Measurements from ENCODE around the gene PCDHGC3. TPM values are rescaled to one million over a fixed set of nuclear protein-coding genes. Genes with fewer than 3 reads are reported as not detected.

PCDHGC3 gene
- polyA plus RNA-seq, 6 donors from 2014 or later, result 0.35 to 0.86 (median 0.61) TPM; not detected in 3

GRCh38 chr5:141488591-141489561 lies 13.1 kb downstream of the PCDHGC3 start, which contains the start of gene PCDHGC5:
Gene PCDHGC5, plus strand, starts transcription at chr5:141489081. Its CDS starts 160 bp downstream, at chr5:141489241.
- peaks cover 71 to 96% (median 74%) of the 10 kb centered on the region in 3 donors for H3K27me3 Mint-ChIP-seq
- DNase-seq (no peak), ATAC-seq (ENCODE audit: low read depth in 2 of 2) (no peak)
- H3K36me3 Mint-ChIP-seq, result peaks cover 7 to 9% of the 10 kb centered on the region in 2 donors
- H3K4me1 Mint-ChIP-seq, result peaks cover 20 to 40% (median 22%) of the 10 kb centered on the region in 3 donors
- peak within 1 kb of the TSS in 2 of 8 donors; percentile 9 to 65 for H3K4me3 Mint-ChIP-seq
- peaks cover 0 to 5% (median 0%) of the 10 kb centered on the region in 7 donors for H3K9me3 Mint-ChIP-seq
- no peak within 1 kb of the TSS for H3K27ac Mint-ChIP-seq

DNA sequence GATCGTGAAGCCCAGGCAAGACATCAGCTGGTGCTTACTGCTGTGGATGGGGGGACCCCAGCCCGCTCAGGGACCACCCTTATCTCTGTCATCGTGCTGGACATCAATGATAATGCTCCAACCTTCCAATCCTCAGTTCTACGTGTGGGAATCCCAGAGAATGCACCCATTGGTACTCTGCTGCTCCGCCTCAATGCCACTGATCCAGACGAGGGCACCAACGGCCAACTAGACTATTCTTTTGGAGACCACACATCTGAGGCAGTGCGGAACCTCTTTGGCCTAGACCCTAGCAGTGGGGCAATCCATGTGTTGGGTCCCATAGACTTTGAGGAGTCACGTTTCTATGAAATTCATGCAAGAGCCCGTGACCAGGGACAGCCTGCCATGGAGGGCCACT lies 14.1 kb downstream of the PCDHGC3 start:
- ATAC-seq (ENCODE audit: low read depth in 2 of 2), result no peak
- H3K4me1 Mint-ChIP-seq, result peaks cover 12 to 37% (median 13%) of the 10 kb centered on the region in 3 donors
- no peak for DNase-seq
- H3K27ac Mint-ChIP-seq, result no peak overlapping the region
- H3K4me3 Mint-ChIP-seq, result peak overlapping the region in 2 of 8 donors; percentile 20 to 43
- H3K36me3 Mint-ChIP-seq, result peaks cover 7 to 9% of the 10 kb centered on the region in 2 donors
- peaks cover 0 to 5% (median 0%) of the 10 kb centered on the region in 7 donors for H3K9me3 Mint-ChIP-seq
- H3K27me3 Mint-ChIP-seq, result peaks cover 67 to 96% (median 74%) of the 10 kb centered on the region in 3 donors

- no peak for ATAC-seq (ENCODE audit: low read depth in 2 of 2)
These were observed 14.5 kb downstream of the PCDHGC3 start for GRCh38 chr5:141490271-141490670.

DNA sequence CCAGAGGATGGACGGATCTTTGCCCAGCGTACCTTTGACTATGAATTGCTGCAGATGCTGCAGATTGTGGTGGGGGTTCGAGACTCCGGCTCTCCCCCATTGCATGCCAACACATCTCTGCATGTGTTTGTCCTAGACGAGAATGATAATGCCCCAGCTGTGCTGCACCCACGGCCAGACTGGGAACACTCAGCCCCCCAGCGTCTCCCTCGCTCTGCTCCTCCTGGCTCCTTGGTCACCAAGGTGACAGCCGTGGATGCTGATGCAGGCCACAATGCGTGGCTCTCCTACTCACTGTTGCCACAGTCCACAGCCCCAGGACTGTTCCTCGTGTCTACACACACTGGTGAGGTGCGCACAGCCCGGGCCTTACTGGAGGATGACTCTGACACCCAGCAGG lies 15.0 kb downstream of the PCDHGC3 start:
- ATAC-seq (ENCODE audit: low read depth in 2 of 2), result no peak
- Mint-ChIP-seq H3K27me3 (peaks cover 75 to 96% (median 77%) of the 10 kb centered on the region in 3 donors), H3K27ac (peak overlapping the region in 1 of 6 donors; percentile 7), H3K4me1 (peaks cover 11 to 34% (median 17%) of the 10 kb centered on the region in 3 donors), H3K4me3 (peak overlapping the region in 4 of 8 donors; percentile 25 to 69 (median 42)), H3K9me3 (peaks cover 0 to 7% (median 1%) of the 10 kb centered on the region in 7 donors), H3K36me3 (peaks cover 7 to 9% of the 10 kb centered on the region in 2 donors)
- no peak for DNase-seq

More at GRCh38 chr5:141490271-141490670, 14.5 kb downstream of the PCDHGC3 start:
- Mint-ChIP-seq H3K4me3 (peak overlapping the region in 1 of 8 donors; percentile 43), H3K27ac (no peak overlapping the region), H3K36me3 (peaks cover 7 to 9% of the 10 kb centered on the region in 2 donors), H3K9me3 (peaks cover 0 to 5% (median 0%) of the 10 kb centered on the region in 7 donors), H3K27me3 (peaks cover 70 to 96% (median 72%) of the 10 kb centered on the region in 3 donors), H3K4me1 (peaks cover 8 to 33% (median 14%) of the 10 kb centered on the region in 3 donors)
- DNase-seq, result no peak

- peaks cover 73 to 96% (median 76%) of the 10 kb centered on the region in 3 donors for H3K27me3 Mint-ChIP-seq
- ATAC-seq (ENCODE audit: low read depth in 2 of 2) (peak in 1 of 2 donors; percentile 45), DNase-seq (no peak)
- H3K36me3 Mint-ChIP-seq, result peaks cover 7 to 9% of the 10 kb centered on the region in 2 donors
- peak overlapping the region; percentile 67 to 92 (median 82) for H3K4me3 Mint-ChIP-seq
- peaks cover 0 to 7% (median under 1%) of the 10 kb centered on the region in 7 donors for H3K9me3 Mint-ChIP-seq
- peaks cover 11 to 28% (median 17%) of the 10 kb centered on the region in 3 donors for H3K4me1 Mint-ChIP-seq
- peak overlapping the region in 2 of 6 donors; percentile 67 to 93 for H3K27ac Mint-ChIP-seq
These were observed 15.8 kb downstream of the PCDHGC3 start for GRCh38 chr5:141491323-141492167.

GRCh38 chr5:141492168-141492885 lies 16.6 kb downstream of the PCDHGC3 start:
- peaks cover 0 to 7% (median 0%) of the 10 kb centered on the region in 7 donors for H3K9me3 Mint-ChIP-seq
- ATAC-seq (ENCODE audit: low read depth in 2 of 2), result peak; percentile 76 to 81
- H3K4me3 Mint-ChIP-seq, result peak overlapping the region; percentile 67 to 92 (median 82)
- peaks cover 11 to 26% (median 17%) of the 10 kb centered on the region in 3 donors for H3K4me1 Mint-ChIP-seq
- peak overlapping the region in 2 of 6 donors; percentile 67 to 93 for H3K27ac Mint-ChIP-seq
- peak; percentile 38 for DNase-seq
- peaks cover 7 to 9% of the 10 kb centered on the region in 2 donors for H3K36me3 Mint-ChIP-seq
- H3K27me3 Mint-ChIP-seq, result peaks cover 65 to 95% (median 69%) of the 10 kb centered on the region in 3 donors

DNA sequence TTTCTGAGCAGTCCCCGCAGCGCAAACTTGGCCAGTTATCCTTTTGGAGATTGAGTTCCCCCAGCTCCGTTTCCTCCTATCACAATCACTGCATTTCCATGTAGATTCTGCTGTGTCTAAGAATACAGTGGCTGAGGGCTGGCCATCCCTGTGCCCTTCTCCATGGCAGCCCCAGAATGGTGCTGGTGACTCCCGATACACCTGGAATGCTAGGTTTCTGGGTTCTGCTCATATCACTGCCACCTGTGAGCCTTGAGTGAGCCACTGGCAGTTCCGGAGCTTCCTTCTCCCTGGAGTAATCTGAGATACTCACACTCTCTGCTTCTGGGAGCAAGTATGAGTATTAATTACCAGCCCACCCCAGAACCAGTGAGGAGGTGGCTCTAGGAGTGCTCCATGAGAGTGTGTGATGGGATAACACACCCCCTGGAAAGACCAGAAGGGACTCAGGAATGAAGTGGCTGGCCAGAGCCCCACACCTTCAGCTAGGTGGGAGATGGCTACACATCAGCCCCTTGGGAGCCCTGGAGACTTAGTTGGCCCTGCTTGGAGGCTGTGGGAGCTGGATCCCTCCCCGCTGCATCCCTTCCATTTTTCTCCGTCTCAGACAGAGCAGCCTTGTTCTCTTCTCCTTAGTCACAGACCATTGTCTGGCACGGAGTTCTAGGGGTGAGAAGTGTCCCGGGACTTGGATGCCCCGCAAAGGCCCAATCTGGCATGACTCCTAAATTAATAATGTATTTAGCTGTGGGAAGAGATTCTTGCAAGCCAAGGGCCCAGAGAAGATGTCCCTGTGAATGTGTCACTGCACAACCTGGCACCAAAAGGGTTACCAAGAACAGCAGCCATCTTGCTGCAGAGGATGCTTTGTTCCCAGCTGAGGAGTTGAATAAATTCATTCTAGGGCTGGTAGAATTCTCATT lies 18.0 kb downstream of the PCDHGC3 start:
- Mint-ChIP-seq H3K4me1 (peaks cover 11 to 26% (median 17%) of the 10 kb centered on the region in 3 donors), H3K27ac (no peak overlapping the region), H3K27me3 (peaks cover 55 to 96% (median 65%) of the 10 kb centered on the region in 3 donors), H3K36me3 (peaks cover 7 to 9% of the 10 kb centered on the region in 2 donors), H3K4me3 (peak overlapping the region in 3 of 8 donors; percentile 82 to 92 (median 84)), H3K9me3 (peaks cover 0 to 6% (median 0%) of the 10 kb centered on the region in 7 donors)
- no peak for DNase-seq
- ATAC-seq (ENCODE audit: low read depth in 2 of 2), result no peak

GRCh38 chr5:141494761-141495452 lies 19.1 kb downstream of the PCDHGC3 start:
- H3K9me3 Mint-ChIP-seq, result peaks cover 0 to 6% (median 0%) of the 10 kb centered on the region in 7 donors
- peaks cover 49 to 86% (median 53%) of the 10 kb centered on the region in 3 donors for H3K27me3 Mint-ChIP-seq

DNA sequence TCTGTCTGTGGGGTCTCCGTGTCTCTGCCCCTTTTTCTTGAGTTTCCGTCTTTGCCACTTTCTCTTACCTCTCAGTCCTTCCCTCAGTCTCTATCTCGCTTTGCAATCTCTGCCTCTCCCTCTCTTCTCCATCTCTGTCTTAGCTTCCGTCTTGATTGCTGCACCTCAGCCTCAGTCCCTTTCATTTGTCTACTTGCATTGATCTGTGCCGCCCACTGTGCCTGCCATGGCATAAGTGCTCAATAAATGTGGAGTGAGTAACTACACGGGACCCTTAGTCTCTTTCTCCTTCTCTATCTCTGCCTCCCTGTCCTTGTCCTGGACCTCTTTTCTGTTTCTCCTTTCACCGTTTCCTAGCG lies 19.7 kb downstream of the PCDHGC3 start:
- Mint-ChIP-seq H3K27me3 (peaks cover 44 to 81% (median 48%) of the 10 kb centered on the region in 3 donors), H3K4me3 (peak overlapping the region in 4 of 8 donors; percentile 7 to 71 (median 40)), H3K36me3 (peaks cover 6 to 7% of the 10 kb centered on the region in 2 donors), H3K4me1 (peaks cover 11 to 26% (median 17%) of the 10 kb centered on the region in 3 donors), H3K9me3 (peaks cover 0 to 6% (median 0%) of the 10 kb centered on the region in 7 donors), H3K27ac (no peak overlapping the region)
- ATAC-seq (ENCODE audit: low read depth in 2 of 2), result no peak
- DNase-seq, result no peak

More at GRCh38 chr5:141494761-141495452, 19.1 kb downstream of the PCDHGC3 start:
- no peak for ATAC-seq (ENCODE audit: low read depth in 2 of 2)
- Mint-ChIP-seq H3K4me1 (peaks cover 11 to 26% (median 17%) of the 10 kb centered on the region in 3 donors), H3K36me3 (peaks cover 7 to 9% of the 10 kb centered on the region in 2 donors), H3K27ac (no peak overlapping the region), H3K4me3 (peak overlapping the region in 2 of 8 donors; percentile 25 to 54)
- DNase-seq, result no peak

- Mint-ChIP-seq H3K9me3 (peaks cover 0 to 6% (median 0%) of the 10 kb centered on the region in 7 donors), H3K4me3 (peak overlapping the region in 1 of 8 donors; percentile 54), H3K27me3 (peaks cover 38 to 75% (median 42%) of the 10 kb centered on the region in 3 donors), H3K27ac (no peak overlapping the region), H3K36me3 (peaks cover under 1 to 2% of the 10 kb centered on the region in 2 donors), H3K4me1 (peaks cover 11 to 23% (median 15%) of the 10 kb centered on the region in 3 donors)
- DNase-seq (no peak), ATAC-seq (ENCODE audit: low read depth in 2 of 2) (no peak)
These were observed 20.3 kb downstream of the PCDHGC3 start for GRCh38 chr5:141496038-141496437.
